Colon (tissue), 2 donors: ENCODE results near the gene OR11H7.
"Not testable (repeated sequence)": the region's sequence is repeated elsewhere in the genome, so short reads cannot be mapped to it uniquely, and the experiment has no call there.

Experiments used
- FAIRE-seq: peaks from 2 replicates; lab custom pipeline; 2012; peaks lifted over from hg19 to GRCh38; lab: Jason Lieb, UNC
- donor health status: control.
- donor health status: control.

The OR11H7 gene

GRCh38 chr14:20278414-20278813, 49.6 kb downstream of the OR11H7 start:
- FAIRE-seq = no peak

- not testable (repeated sequence) for FAIRE-seq
Observed at GRCh38 chr14:20280265-20280664, 51.5 kb downstream of the OR11H7 start.
